GM19240 (cell line): ENCODE measurements around the gene AASS.
A peak's percentile ranks its signal among the peaks of the same experiment; 100 is the strongest.
"Not testable (repeated sequence)": the region's sequence is repeated elsewhere in the genome, so short reads cannot be mapped to it uniquely, and the experiment has no call there.

Source experiments
- DNase-seq: peaks from one replicate; pipeline ENCODE4 v3.0.0; 2011; ENCODE audit warnings: low spot score; ENCODE audit not compliant: insufficient read length

AASS gene

GRCh38 chr7:122143751-122144711 lies at the start of gene AASS:
AASS (minus strand) TSS chr7:122144249; CDS start chr7:122133726, 10,523 bp downstream.
- DNase-seq = peak; percentile 33

- DNase-seq = no peak
These were observed 44.7 kb upstream of the AASS start for GRCh38 chr7:122188785-122189184.

- DNase-seq = no peak
These were observed 39.1 kb upstream of the AASS start for GRCh38 chr7:122183106-122183505.

GRCh38 chr7:122182081-122182480 lies 38.0 kb upstream of the AASS start:
- no peak for DNase-seq

- not testable (repeated sequence) for DNase-seq
These were observed 28.1 kb upstream of the AASS start for GRCh38 chr7:122172144-122172543.

GRCh38 chr7:122166740-122167139 lies 22.7 kb upstream of the AASS start:
- DNase-seq = no peak

GRCh38 chr7:122166275-122166674 lies 22.2 kb upstream of the AASS start:
- no peak for DNase-seq

- no peak for DNase-seq
These were observed 17.6 kb upstream of the AASS start for GRCh38 chr7:122161628-122162027.

- no peak for DNase-seq
These were observed 11.5 kb upstream of the AASS start for GRCh38 chr7:122155566-122155965.

- no peak for DNase-seq
These were observed 4.8 kb upstream of the AASS start for GRCh38 chr7:122148878-122149277.

- no peak for DNase-seq
These were observed 4.0 kb upstream of the AASS start for GRCh38 chr7:122148081-122148480.

- DNase-seq = no peak
These were observed 2.0 kb upstream of the AASS start for GRCh38 chr7:122145937-122146645.

GRCh38 chr7:122143376-122143750 lies 686 bp downstream of the AASS start:
- DNase-seq = no peak

- no peak for DNase-seq
These were observed 3.1 kb downstream of the AASS start for GRCh38 chr7:122140918-122141317.

- no peak for DNase-seq
These were observed 6.6 kb downstream of the AASS start for GRCh38 chr7:122137251-122138077.

GRCh38 chr7:122136639-122137245 lies 7.3 kb downstream of the AASS start:
- DNase-seq = no peak

- no peak for DNase-seq
These were observed 8.0 kb downstream of the AASS start for GRCh38 chr7:122136078-122136477.

- DNase-seq = no peak
These were observed 8.8 kb downstream of the AASS start for GRCh38 chr7:122135275-122135674.

GRCh38 chr7:122134793-122135192 lies 9.3 kb downstream of the AASS start:
- DNase-seq = not testable (repeated sequence)

GRCh38 chr7:122133477-122133876 lies 10.6 kb downstream of the AASS start:
- DNase-seq = no peak

- no peak for DNase-seq
These were observed 11.7 kb downstream of the AASS start for GRCh38 chr7:122132341-122132740.
